Sigmoid colon (tissue), 4 donors: Measurements from ENCODE around the gene LSG1.

Source experiments
- EP300 ChIP-seq, 4 donors: sonication (generic); formaldehyde crosslinking; IDR thresholded peaks; one replicate each; pipeline ENCODE4 v1.6.1; 2017; ENCODE audit warnings: antibody characterized with exemption in 4 of 4
- POLR2A ChIP-seq, 2 donors: fragments of 450-650 bp; IDR thresholded peaks; one replicate each; pipeline ENCODE4 v1.6.1; 2016; ENCODE audit warnings: antibody characterized with exemption in 2 of 2, mild to moderate bottlenecking in 2 of 2, moderate library complexity in 2 of 2
- POLR2AphosphoS5 ChIP-seq, 4 donors: sonication (generic); formaldehyde crosslinking; IDR thresholded peaks; one replicate each; pipeline ENCODE4 v1.6.1; 2017; ENCODE audit warnings: antibody characterized with exemption in 4 of 4
- TF ChIP-seq, protein P1 (sequence below), 4 experiments: fragments of 450-650 bp in 3 of 4; fragments of 200-600 bp in 1 of 4; IDR thresholded peaks; one replicate each; pipeline ENCODE4 v1.5.1; 2016 to 2019; ENCODE audit warnings: antibody characterized with exemption in 4 of 4, mild to moderate bottlenecking in 3 of 4, moderate library complexity in 2 of 4

DNA sequence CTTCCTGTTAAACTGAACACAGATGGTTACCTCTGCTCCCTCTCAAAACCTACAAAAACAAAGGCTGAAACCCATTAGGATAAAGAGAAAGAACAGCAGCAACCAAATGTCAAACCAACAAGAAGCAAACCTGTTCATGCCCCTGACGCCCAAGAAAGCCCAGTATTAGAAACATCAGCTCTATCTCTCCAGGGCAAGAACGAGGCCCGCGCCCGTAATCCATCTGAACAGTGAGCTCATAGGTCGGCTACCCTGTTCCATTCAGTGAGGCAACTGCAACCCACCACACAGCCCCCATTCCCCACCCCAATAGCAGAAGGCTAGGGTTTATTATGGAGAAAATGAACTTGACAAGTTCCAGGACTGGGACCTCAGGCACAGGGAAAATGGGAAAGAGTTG is 10.0 kb downstream of the LSG1 start:
- TF ChIP-seq POLR2A (IDR thresholded peaks at IDR 0.05) (no peak), POLR2AphosphoS5 (IDR thresholded peaks at IDR 0.05) (no peak), EP300 (IDR thresholded peaks at IDR 0.05) (no peak)
- TF ChIP-seq, protein P1, sequence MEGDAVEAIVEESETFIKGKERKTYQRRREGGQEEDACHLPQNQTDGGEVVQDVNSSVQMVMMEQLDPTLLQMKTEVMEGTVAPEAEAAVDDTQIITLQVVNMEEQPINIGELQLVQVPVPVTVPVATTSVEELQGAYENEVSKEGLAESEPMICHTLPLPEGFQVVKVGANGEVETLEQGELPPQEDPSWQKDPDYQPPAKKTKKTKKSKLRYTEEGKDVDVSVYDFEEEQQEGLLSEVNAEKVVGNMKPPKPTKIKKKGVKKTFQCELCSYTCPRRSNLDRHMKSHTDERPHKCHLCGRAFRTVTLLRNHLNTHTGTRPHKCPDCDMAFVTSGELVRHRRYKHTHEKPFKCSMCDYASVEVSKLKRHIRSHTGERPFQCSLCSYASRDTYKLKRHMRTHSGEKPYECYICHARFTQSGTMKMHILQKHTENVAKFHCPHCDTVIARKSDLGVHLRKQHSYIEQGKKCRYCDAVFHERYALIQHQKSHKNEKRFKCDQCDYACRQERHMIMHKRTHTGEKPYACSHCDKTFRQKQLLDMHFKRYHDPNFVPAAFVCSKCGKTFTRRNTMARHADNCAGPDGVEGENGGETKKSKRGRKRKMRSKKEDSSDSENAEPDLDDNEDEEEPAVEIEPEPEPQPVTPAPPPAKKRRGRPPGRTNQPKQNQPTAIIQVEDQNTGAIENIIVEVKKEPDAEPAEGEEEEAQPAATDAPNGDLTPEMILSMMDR (IDR thresholded peaks at IDR 0.05): no peak
